ENCODE measurements around the gene OBSCN.

OBSCN gene

DNA sequence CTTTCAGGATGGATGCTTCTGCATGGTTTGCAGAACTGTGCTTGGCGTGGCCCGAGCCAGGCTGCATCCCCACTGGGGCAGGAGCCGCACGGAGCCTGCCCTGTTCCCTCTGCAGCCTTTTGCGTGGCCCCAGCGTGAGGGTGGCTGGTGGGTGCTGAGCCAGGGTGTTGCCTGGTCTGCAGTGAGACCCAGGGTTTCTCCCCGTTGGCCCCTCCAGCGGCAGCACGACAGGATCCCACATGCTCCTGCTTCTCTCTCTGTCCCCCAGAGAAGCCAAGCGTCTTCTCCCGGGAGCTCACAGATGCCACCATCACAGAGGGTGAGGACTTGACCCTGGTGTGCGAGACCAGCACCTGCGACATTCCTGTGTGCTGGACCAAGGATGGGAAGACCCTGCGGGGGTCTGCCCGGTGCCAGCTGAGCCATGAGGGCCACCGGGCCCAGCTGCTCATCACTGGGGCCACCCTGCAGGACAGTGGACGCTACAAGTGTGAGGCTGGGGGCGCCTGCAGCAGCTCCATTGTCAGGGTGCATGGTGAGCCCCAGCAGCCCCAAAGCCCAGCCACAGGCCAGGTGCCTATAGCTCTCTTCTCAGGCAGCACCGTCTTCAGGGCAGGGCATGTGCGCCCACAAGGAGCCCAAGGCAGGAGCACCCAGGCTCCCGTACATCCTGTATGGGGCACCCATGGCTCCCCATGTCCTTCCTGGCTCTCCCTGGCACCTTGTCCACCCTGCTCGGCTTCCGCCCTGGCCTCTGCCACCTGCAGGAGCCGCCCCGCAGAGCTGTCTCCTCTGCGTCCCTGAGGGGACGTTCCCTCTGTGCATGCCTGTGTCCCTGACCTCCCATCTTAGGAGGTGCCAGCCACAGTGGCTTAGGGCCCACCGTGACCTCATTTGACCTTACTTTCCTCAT is 78.9 kb downstream of the OBSCN start:
- TF ChIP-seq, protein P1, sequence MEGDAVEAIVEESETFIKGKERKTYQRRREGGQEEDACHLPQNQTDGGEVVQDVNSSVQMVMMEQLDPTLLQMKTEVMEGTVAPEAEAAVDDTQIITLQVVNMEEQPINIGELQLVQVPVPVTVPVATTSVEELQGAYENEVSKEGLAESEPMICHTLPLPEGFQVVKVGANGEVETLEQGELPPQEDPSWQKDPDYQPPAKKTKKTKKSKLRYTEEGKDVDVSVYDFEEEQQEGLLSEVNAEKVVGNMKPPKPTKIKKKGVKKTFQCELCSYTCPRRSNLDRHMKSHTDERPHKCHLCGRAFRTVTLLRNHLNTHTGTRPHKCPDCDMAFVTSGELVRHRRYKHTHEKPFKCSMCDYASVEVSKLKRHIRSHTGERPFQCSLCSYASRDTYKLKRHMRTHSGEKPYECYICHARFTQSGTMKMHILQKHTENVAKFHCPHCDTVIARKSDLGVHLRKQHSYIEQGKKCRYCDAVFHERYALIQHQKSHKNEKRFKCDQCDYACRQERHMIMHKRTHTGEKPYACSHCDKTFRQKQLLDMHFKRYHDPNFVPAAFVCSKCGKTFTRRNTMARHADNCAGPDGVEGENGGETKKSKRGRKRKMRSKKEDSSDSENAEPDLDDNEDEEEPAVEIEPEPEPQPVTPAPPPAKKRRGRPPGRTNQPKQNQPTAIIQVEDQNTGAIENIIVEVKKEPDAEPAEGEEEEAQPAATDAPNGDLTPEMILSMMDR (conservative IDR thresholded peaks at IDR 0.05): no peak

DNA sequence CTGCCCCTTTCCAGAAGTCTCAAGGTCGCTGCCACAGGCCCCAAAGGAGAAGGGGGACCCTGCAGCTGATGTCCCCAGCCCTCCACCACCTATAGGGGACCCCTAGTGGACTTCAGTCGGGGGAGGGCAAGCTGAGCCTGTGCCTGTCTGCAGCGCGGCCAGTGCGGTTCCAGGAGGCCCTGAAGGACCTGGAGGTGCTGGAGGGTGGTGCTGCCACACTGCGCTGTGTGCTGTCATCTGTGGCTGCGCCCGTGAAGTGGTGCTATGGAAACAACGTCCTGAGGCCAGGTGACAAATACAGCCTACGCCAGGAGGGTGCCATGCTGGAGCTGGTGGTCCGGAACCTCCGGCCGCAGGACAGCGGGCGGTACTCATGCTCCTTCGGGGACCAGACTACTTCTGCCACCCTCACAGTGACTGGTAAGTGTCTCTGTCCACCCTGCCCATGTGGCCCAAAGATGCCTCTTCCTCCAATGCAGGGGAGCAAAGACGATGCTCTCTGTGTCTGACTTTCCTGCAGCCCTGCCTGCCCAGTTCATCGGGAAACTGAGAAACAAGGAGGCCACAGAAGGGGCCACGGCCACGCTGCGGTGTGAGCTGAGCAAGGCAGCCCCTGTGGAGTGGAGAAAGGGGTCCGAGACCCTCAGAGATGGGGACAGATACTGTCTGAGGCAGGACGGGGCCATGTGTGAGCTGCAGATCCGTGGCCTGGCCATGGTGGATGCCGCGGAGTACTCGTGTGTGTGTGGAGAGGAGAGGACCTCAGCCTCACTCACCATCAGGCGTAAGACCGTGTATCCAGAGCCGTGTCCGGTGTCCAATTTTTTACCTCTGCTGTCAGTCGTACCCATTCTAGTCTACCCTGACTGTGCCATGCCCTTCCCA is 79.9 kb downstream of the OBSCN start:
- TF ChIP-seq, protein P1 (conservative IDR thresholded peaks at IDR 0.05): no peak

More for the DNA sequence above, 78.9 kb downstream of the OBSCN start:
- no peak overlapping the region for H3K27ac ChIP-seq

DNA sequence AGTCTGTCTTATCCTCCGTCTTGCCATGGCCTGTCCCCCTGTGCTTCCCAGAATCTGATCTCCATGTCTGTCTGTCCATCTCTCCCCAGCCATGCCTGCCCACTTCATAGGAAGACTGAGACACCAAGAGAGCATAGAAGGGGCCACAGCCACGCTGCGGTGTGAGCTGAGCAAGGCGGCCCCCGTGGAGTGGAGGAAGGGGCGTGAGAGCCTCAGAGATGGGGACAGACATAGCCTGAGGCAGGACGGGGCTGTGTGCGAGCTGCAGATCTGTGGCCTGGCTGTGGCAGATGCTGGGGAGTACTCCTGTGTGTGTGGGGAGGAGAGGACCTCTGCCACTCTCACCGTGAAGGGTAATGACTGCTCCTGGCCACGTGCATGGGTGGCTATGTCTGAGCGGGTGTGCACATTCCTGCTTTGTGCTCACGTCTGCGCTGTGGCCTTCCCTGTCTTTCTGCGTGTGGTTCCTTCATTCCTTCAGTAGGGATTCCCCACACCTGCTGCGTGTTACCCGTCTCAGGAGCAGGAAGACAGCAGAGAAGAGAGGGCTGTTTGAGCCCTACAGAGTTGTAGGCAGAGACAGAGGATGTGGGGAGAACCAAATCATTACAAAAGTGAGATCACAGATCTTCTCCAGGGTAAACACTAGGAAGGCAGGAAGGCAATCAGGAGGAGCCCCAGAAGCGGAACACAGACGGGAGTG is 80.8 kb downstream of the OBSCN start:
- TF ChIP-seq, protein P1 (conservative IDR thresholded peaks at IDR 0.05): no peak
- H3K27ac ChIP-seq: no peak overlapping the region

More for the DNA sequence above, 79.9 kb downstream of the OBSCN start:
- no peak overlapping the region for H3K27ac ChIP-seq

DNA sequence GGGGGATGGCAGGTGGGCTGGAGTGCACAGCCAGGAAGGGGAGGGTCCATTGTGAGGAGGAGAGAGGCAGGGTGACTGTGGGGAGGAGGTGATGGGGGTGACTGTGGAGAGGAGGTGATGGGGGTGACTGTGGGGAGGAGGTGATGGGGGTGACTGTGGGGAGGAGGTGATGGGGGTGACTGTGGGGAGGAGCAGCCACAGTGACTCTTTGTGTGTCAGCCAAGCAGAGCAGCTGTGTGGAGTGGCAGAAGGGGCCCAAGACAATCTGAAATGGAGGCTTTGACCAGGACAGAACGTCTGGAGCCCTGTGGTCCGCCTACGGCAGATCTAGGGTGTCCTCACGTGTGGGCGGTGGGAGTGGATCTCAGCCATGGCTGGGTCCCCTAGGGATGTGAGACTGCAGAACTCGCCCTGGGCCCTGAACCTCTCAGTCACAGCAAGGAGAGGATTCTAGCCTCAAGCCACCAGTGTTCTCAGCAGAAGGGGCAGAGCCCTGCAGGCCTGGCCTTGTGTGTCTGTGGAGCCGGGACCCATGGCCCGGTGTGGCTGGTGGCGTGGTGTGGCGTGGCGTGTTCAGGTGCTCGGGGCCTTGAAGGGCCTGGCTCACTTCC is 81.5 kb downstream of the OBSCN start:
- TF ChIP-seq, protein P1 (conservative IDR thresholded peaks at IDR 0.05): no peak
- no peak overlapping the region for H3K27ac ChIP-seq

DNA sequence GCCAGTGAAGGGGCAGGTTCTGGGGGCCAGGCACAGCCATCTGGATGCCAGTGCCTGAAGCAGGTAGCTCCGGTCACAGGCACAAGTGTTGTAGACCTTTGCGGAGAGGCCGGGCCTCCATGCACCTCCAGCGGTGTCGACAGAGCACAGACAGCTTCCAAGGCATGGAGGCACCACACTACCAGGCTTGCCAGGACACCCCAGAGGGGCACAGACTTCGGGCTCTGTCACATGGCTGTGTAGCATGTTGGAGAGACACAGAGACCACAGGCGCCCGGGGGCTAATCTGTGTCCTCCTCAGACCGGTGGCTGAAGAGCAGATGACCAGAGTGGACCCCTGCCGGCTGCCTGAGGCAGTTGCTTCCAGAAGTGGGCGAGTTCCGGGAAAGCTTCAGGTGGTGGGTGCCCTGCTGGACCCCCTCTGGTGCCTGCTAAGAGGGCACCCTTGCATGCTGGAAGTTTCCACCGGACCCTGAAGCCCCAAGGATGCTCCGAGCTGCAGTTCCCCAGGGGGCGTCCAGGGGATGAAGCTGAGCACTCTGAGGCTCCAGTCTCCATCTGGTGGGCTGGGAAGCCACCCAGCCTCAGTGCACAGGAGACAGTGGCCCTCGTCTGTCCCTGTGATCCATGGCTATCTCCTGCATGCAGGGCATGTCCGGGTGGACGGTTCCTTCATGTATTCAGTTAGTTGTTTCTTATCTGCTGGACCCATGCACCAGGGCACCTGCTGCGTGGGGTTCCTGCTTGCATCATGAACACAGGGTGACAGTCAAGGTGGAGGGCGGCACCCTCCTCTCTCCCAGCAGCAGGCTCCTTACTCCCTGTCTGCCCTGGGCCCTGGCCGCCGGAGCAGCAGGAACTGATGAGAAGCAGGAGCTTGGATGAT is 82.4 kb downstream of the OBSCN start:
- TF ChIP-seq, protein P1 (conservative IDR thresholded peaks at IDR 0.05): no peak
- H3K27ac ChIP-seq: no peak overlapping the region

DNA sequence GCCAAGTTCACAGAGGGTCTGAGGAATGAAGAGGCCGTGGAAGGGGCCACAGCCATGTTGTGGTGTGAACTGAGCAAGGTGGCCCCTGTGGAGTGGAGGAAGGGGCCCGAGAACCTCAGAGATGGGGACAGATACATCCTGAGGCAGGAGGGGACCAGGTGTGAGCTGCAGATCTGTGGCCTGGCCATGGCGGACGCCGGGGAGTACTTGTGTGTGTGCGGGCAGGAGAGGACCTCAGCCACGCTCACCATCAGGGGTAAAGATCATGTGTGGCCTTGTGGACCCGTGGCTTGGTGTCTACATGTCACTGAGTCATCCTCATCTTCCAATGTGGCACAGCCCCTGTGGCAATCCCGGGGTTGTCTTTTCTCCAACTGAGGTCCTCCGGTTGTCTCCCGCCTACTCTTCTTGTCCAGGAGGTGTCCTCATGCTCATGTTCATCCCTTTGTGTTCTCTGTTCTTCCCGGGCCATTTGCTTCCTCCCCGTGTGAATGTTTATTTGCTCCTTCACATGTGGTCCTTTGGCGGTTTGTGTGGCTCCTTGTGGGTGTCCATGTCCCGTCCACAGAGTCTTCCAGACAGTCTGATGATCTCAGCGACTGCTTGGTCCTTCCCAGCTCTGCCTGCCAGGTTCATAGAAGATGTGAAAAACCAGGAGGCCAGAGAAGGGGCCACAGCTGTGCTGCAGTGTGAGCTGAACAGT is 84.2 kb downstream of the OBSCN start:
- TF ChIP-seq, protein P1 (conservative IDR thresholded peaks at IDR 0.05): no peak
- H3K27ac ChIP-seq: no peak overlapping the region

Data from VCaP (cell line).